ENCODE results near the gene KRT6C.

KRT6C gene

DNA sequence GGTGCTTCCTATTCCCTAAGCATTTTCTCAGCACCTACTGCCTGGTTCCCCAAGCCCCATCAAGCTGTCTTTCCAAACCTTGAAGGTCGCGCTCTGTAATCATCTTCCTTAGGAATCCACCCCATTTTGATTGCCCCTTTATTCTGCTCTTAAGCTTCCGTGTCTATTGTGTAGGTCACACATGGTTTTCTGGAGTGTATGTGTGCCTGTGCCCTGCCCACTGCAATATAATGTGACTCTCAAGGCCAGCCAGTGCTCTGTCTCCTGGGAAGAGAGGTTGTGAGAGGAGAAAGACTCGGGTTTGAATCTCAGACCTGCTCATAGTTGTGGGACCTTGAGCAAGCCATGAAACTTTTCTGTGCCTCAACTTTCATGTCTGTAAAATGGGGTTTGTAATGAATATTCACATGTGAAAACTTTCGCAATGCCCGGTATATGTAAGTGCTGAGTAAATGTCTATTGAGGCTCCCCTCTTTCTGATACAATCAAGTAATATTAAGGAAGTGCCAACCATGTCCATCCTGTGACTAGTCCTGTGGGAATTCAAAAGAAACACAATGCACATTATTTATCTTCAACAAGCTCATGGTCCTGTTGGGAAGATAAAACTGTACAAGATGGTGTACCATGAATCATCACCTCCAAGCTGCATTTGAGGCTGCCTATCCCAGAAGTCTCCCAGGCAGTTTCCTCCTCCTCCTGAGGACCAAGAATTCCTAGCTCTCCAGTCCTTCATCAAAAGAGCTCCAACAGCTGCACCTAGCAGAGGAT lies 38.7 kb downstream of the KRT6C start:
- ATAC-seq (no peak), DNase-seq (no peak)

DNA sequence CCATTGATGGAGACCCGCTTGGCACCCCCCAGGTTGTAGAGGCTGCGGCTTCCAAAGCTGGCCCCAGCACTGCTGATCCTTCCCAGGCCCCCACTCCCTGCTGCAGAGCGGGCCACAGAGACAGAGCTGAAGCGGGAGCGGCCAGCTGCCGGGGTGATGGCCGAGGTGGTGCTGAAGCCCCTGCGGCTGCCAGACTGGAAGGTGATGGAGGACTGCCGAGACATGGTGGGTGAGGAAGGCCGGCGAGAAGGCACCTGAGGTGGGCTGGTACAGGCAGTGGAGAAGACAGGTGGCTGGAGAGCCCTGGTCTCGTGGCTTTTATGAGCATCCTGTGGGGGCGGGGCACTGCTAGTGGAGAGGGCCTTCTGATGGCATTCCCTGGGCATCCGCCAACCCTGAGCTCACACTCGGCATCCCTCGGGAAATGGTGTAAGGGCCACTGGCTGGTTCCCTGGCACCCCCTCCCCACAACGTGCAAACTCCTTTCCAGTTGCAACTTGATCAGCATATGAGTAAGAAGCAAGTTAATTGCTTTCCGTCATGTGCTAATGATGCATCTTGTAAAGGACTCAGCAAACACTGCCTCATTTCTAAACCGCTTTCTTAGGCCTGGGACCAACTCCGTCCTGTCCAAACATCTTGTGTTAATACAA lies 39.4 kb downstream of the KRT6C start, which contains the start of gene KRT75:
Gene KRT75, minus strand, starts transcription at position 291 of the 653 bp plus-strand sequence. Its CDS starts 67 bp downstream, at position 224.
- DNase-seq (no peak), ATAC-seq (no peak)

DNA sequence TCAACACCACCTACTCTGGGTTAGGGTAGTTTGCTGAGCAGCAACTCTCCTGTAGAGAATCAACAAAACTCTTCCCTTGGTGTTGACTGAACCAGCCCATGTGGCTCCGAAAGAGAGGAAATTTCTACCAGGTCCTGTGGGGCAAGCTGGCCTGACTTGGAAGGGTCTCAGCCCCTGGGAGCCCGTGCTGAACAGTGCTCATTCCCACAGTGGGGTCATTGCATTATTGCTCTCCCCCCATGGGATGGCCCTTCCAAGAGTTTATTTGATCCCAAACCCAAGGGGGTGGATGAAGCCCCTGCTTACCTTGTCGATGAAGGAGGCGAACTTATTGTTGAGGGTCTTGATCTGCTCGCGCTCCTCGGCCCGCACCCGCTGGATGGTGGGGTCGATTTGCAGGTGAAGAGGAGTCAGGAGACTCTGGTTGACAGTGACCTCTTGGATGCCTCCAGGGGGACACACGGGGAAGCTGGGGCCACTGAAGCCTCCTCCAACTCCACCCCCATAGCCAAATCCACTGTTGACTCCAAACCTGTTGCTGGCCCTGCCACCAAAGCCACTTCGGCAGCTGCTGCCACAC lies 40.0 kb downstream of the KRT6C start:
- ATAC-seq (no peak), DNase-seq (no peak)

DNA sequence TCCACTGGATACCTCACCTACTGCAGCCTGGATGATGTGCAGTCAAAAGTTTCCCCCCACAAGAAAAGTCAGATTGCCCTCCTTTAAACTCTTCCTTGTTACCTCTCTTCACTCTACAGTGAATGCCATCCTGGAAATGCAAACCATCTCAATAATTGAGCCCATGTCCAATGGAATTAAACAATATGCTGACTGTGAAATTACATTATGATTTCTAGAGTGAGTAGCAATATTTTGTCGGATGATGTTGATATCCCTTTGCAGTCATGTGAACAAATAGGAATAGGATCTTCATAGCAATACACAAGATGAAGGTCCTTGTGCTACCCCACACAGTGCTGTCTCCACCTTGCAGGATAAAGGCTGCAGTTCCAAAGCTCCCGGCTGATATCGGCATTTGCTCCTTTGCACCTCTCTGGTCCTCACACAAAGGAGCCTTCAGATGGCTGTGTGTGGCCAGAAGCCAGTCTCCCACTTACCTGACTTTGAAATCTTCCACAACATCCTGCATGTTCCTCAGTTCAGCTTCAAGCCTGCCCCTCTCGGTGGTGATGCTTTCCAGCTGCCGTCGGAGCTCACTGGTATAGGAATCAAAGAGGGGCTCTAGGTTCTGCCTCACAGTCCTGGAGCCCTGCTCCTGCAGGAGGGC lies 40.9 kb downstream of the KRT6C start:
- ATAC-seq (no peak), DNase-seq (no peak)

DNA sequence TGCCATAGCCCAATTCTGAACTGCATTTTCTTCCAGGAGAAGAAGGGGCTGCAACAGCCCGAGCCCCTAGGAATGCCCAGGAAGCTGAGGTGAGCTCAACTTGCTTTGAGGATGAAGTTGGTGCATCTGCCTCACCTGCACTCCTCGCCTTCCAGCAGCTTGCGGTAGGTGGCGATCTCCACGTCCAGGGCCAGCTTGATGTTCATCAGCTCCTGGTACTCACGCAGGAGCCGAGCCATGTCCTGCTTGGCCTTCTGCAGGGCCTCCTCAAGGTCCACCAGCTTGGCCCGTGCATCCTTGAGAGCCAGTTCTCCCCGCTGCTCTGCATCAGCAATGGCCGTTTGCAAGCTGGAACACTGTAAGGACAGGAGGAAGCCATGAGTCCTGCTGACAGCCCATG lies 45.5 kb downstream of the KRT6C start:
- DNase-seq (no peak), ATAC-seq (no peak)

DNA sequence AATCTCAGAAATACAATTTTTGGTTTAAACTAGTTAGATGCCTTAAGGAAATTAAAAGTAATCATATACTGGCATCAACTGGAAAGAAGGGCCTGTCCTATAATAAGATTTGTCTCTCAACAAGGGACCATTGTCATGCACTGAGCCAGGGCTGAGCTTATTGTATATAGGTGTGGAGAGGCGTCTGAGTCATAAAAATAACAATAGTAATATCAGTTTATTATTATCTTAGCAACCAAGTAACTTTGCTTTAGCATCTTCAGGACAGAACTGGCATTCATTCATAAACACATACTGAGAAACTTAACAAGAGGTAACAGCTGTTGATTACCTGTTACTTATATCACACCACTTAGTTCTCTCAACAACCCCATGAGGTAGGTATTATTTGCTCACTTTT lies 46.5 kb downstream of the KRT6C start:
- DNase-seq (no peak), ATAC-seq (no peak)

DNA sequence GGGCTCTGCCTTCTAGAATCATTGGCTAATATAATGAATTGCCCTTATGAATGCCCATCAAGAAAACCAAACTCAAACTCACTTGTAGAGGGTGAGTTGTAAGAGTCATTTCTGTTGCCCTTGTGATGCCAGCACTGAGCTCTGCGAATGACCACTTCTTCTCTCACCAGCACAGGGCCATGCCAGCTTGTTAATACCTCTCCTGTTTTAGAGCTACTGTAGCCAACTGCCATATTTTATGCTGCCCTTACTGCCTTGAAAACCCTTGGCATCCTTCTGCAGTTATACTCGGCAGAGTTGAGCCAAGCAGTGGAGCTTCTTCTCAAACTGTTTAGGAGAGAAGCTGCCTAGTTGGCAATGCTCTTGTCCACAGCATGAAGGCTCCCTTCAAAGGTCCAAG lies 47.6 kb downstream of the KRT6C start:
- DNase-seq (no peak), ATAC-seq (no peak)

DNA sequence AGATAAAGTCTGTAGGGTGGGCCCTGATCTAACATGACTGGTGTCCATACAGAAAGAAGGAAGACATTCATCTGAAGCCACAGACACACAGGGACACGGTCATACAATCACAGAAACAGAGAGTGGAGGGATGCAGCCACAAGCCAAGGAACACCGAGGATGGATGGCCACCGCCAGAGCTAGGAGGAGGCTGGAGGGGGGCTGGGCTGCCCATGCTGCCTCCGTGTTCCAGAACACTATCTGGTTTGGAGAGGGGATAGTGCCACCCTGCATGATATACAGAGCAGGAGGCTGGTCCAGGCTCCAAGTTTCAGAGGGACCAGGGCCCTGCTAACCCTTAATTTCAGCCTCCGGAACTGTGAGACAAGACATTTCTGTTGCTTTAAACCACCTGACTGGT lies 48.1 kb downstream of the KRT6C start:
- no peak for DNase-seq
- ATAC-seq = no peak

DNA sequence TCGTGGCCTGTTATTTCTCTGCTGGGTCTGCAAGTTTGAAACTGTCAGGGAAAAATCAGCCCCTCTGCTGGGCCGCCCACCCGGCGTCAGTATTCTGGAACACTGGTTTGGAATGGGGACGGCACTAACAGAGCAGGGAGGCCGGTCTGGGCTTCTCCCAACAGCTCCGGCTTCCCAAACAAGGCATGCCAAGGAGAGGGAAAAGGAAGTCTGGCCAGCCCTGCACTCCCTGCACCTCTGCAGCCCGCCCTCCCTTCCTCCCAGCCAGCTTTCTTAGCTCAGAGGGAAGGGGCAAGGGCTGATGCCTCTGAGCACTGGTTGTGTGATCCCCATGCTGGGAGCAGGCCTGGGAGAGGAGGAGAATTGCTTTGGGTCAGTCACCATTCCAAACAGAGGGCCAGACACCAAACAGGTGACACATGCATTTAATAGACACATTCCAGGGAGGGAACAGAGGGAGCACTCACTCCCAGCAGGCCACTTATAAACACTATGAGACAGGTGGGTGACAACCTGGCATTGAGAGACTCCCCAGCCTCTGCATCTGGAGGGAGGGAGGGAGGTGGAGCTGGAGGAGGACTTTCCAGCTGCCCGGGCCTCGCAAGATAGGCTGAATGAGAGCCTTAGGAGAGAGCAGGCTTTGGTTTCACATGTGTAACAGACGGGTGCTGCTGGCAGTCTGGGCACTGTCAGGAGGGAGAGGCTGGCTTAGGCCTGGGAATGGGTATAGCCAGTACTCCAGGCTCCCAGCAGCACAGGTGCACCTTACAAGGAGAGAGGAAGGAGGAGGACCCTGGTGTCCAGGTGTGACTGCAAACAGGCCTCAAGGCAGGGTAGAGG lies 49.7 kb downstream of the KRT6C start:
- DNase-seq (no peak), ATAC-seq (no peak)

DNA sequence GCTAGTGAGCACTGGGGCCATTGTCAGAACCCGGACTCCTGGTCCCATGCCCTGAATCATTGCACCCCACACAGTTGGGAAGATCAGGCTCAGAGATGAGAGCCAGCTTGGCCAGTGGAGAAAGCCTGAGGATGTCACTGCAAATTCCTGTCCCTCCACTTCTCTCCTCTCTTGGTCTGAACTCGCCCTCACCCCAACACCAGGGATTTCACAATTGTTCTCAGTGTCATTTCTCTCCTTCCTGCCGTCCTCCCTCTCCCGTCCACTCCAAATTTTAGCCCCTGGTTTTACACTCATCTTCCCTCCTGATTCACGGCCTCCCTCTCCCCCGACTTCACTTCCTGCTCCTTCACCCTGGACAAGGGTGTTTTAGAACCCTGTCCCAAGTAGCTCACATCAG lies 50.6 kb downstream of the KRT6C start:
- DNase-seq = no peak
- ATAC-seq = no peak

DNA sequence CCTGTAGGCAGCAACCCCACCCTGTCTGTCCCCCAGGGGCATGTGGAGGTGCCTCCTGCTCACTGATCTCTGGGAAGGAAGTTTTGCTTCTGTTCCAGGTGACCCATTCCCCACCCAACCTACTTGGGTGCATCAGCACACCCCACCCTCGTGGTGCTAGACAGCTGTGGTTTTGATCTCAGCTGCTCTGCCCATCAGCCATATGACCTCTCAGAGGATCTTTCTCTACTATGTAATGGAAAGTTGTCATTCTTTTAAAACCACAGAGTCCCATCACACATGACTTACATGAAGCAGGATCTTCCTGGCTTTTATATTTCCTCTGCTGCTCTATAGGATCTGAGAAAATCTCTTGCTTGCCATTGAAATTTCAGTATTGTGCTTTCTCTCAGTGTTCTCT lies 53.9 kb downstream of the KRT6C start:
- no peak for DNase-seq
- ATAC-seq = no peak

DNA sequence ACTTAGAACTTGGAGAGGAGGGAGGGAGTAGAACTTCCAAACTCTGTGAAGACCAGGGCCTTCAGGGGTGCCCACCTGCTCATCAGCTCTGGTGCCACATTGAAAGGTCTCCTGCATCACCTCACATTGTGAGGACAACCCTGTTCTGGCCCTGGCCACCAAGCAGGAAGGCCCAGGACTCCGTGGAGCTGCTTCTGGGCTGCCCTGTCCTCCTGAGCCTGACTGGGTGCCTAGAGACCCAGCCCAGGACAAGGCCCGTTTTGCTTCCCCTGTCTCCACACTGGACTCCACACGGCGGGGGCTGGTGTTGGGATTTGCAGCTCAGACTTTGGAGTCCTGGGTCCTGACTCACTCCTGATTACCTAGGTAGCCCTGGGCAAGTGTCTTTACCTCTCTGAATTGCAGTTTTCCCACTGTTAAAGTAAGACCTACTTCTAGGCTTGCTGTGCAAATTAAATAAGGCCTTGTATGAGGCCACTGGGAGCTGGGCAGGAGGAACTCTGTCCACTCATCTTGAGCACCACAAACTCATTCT lies 55.0 kb downstream of the KRT6C start:
- DNase-seq (no peak), ATAC-seq (no peak)

All from stimulated activated naive CD8-positive, alpha-beta T cell treated with anti-CD3 and anti-CD28 coated beads, Interleukin-15, Interleukin-2, amounts not matched to agents 100 U/mL and 50 U/mL, for 24 hours (primary cell).